HG02588 (cell line): ENCODE measurements around the gene MAU2.

ENCODE experiments used
- ATAC-seq: cut with Tn5 transposase; IDR thresholded peaks from one replicate; pipeline ENCODE4 v1.9.1; 2021; ENCODE audit warnings: mild to moderate bottlenecking, moderate library complexity; ENCODE audit not compliant: unreplicated experiment

MAU2 gene

GRCh38 chr19:19407633-19407930 lies 87.0 kb downstream of the MAU2 start:
- no peak for ATAC-seq
